GM23338 (cell line): ENCODE measurements around the gene EPS8L2. TPM values are rescaled to one million over a fixed set of nuclear protein-coding genes. Genes with fewer than 3 reads are reported as not detected.

Experiments used
- ATAC-seq: fragments of 200-7000 bp; cut with Tn5 transposase; 3 replicates; pipeline ENCODE4 v1.9.1; 2020
- DNase-seq: peaks from one replicate; pipeline ENCODE4 v3.0.0-alpha.2; 2015; ENCODE audit warnings: low spot score
- H2AFZ ChIP-seq: fragments of 200-600 bp; sonication (generic); 2 replicates; pipeline ENCODE4 v1.8.0; 2016; ENCODE audit warnings: antibody characterized with exemption, mild to moderate bottlenecking, moderate library complexity
- H3F3A ChIP-seq: fragments of 200-600 bp; sonication (generic); replicated peaks from 2 replicates; pipeline ENCODE4 v1.8.0; 2017; ENCODE audit warnings: antibody characterized with exemption, mixed run types, low read depth
- H3K27ac ChIP-seq: fragments of 200-600 bp; sonication (generic); 2 replicates; pipeline ENCODE4 v1.6.1; 2016; ENCODE audit warnings: low read depth
- H3K27me3 ChIP-seq: fragments of 200-600 bp; sonication (generic); 2 replicates; pipeline ENCODE4 v1.8.0; 2016; ENCODE audit warnings: mild to moderate bottlenecking, mixed run types, moderate library complexity; ENCODE audit not compliant: insufficient read depth
- H3K36me3 ChIP-seq: fragments of 200-600 bp; sonication (generic); 2 replicates; pipeline ENCODE4 v1.8.0; 2016; ENCODE audit warnings: mild to moderate bottlenecking; ENCODE audit not compliant: insufficient read depth
- H3K4me1 ChIP-seq: fragments of 200-600 bp; sonication (generic); 2 replicates; pipeline ENCODE4 v1.8.0; 2016; ENCODE audit warnings: mild to moderate bottlenecking, moderate library complexity; ENCODE audit not compliant: insufficient read depth
- H3K4me2 ChIP-seq: fragments of 200-600 bp; sonication (generic); 2 replicates; pipeline ENCODE4 v1.7.1; 2017; ENCODE audit warnings: mixed run types
- H3K4me3 ChIP-seq: fragments of 200-600 bp; sonication (generic); 2 replicates; pipeline ENCODE4 v1.6.1; 2016; ENCODE audit warnings: mixed run types
- H3K79me2 ChIP-seq: fragments of 200-600 bp; sonication (generic); replicated peaks from 2 replicates; pipeline ENCODE4 v1.8.0; 2017; ENCODE audit warnings: mild to moderate bottlenecking; ENCODE audit not compliant: insufficient read depth
- H3K9me2 ChIP-seq: fragments of 200-600 bp; sonication (generic); 2 replicates; pipeline ENCODE4 v1.8.0; 2017; ENCODE audit not compliant: insufficient read depth
- H4K20me1 ChIP-seq: fragments of 200-600 bp; sonication (generic); replicated peaks from 2 replicates; pipeline ENCODE4 v1.8.0; 2017; ENCODE audit warnings: mild to moderate bottlenecking; ENCODE audit not compliant: insufficient read depth
- H3K27ac Mint-ChIP-seq: 2 replicates; pipeline ENCODE4 v1.8.0; 2020; ENCODE audit warnings: inconsistent platforms, mild to moderate bottlenecking, moderate library complexity, mixed read lengths
- H3K27me3 Mint-ChIP-seq: 3 replicates; pipeline ENCODE4 v1.8.0; 2022; ENCODE audit warnings: low read depth, mild to moderate bottlenecking, moderate library complexity, mixed read lengths, inconsistent platforms; ENCODE audit not compliant: insufficient read depth, poor library complexity
- H3K36me3 Mint-ChIP-seq: 3 replicates; pipeline ENCODE4 v1.8.0; 2021; ENCODE audit warnings: low read depth, mild to moderate bottlenecking, inconsistent platforms, moderate library complexity, mixed read lengths
- H3K4me1 Mint-ChIP-seq: 3 replicates; pipeline ENCODE4 v1.8.0; 2020; ENCODE audit warnings: mild to moderate bottlenecking, inconsistent platforms, mixed read lengths
- H3K4me3 Mint-ChIP-seq: 3 replicates; pipeline ENCODE4 v1.8.0; 2021; ENCODE audit warnings: moderate library complexity, mild to moderate bottlenecking, inconsistent platforms, mixed read lengths
- H3K9me3 Mint-ChIP-seq: 3 replicates; pipeline ENCODE4 v1.8.0; 2020; ENCODE audit warnings: moderate library complexity, mild to moderate bottlenecking, inconsistent platforms, mixed read lengths
- CREB1 ChIP-seq: fragments of 250-450 bp; sonication (Bioruptor Pico); IDR thresholded peaks from 2 replicates; pipeline ENCODE4 v1.5.0; 2020; ENCODE audit warnings: low read depth, mild to moderate bottlenecking, moderate library complexity
- CTCF ChIP-seq, 2 experiments: fragments of 200-600 bp in 1 of 2; sonication (generic) in 1 of 2; conservative IDR thresholded peaks; 2 replicates each; pipeline versions ENCODE4 v1.5.1 to v1.6.1; 2016 to 2017; ENCODE audit warnings: antibody characterized with exemption in 2 of 2, low read depth in 2 of 2, mild to moderate bottlenecking in 2 of 2, moderate library complexity in 1 of 2
- EZH2phosphoT487 ChIP-seq: fragments of 200-600 bp; sonication (generic); IDR thresholded peaks from one replicate; pipeline ENCODE4 v1.8.1; 2018; ENCODE audit warnings: antibody characterized with exemption; ENCODE audit not compliant: unreplicated experiment
- JUNB ChIP-seq: IDR thresholded peaks from one replicate; pipeline ENCODE4 v1.6.1; 2016; ENCODE audit warnings: antibody characterized with exemption; ENCODE audit not compliant: unreplicated experiment
- NANOG ChIP-seq: IDR thresholded peaks from 2 replicates; pipeline ENCODE4 v1.6.1; 2016; ENCODE audit warnings: antibody characterized with exemption, borderline replicate concordance
- STAT1 ChIP-seq: IDR thresholded peaks from one replicate; pipeline ENCODE4 v1.6.1; 2016; ENCODE audit warnings: antibody characterized with exemption; ENCODE audit not compliant: unreplicated experiment
- polyA plus RNA-seq: library from polyadenylated mRNA; unstranded; fragments of >200 nt; fragmentation: Nextera tagmentation; extraction: Ambion mirVana; gene quantifications from 2 replicates; pipeline ENCODE4 v1.2.1, GENCODE V29; 2016
- total RNA-seq: library from RNA; depleted of rRNA; stranded (reverse); fragments of >200 nt; shearing (Covaris generic); gene quantifications from 2 replicates; pipeline ENCODE4 v1.2.3, GENCODE V29; 2014
- TF ChIP-seq, protein P1 (sequence below): fragments of 250-450 bp; sonication (Bioruptor Pico); IDR thresholded peaks from 2 replicates; pipeline ENCODE4 v1.5.0; 2020; ENCODE audit warnings: mild to moderate bottlenecking, moderate library complexity

The EPS8L2 gene
- total and polyA plus RNA-seq, 2 experiments from 2014 or later = 38.7 to 59.4 TPM

- Histone ChIP-seq H3K4me1 (no peaks in the 10 kb centered on the region), H3F3A (peaks cover 14% of the 10 kb centered on the region; the same call in 1 of the 2 replicates), H2AFZ (no peak overlapping the region), H3K36me3 (peaks cover 20% of the 10 kb centered on the region), H3K4me2 (no peak overlapping the region), H3K27ac (no peak overlapping the region), H3K79me2 (no peaks in the 10 kb centered on the region; the same call in 1 of the 2 replicates), H3K9me2 (no peaks in the 10 kb centered on the region), H4K20me1 (peaks cover 4% of the 10 kb centered on the region; the same call in 1 of the 2 replicates), H3K4me3 (no peak overlapping the region), H3K27me3 (no peaks in the 10 kb centered on the region)
- Mint-ChIP-seq H3K4me1 (no peaks in the 10 kb centered on the region), H3K4me3 (no peak overlapping the region), H3K36me3 (peaks cover 46% of the 10 kb centered on the region), H3K27me3 (no peaks in the 10 kb centered on the region), H3K9me3 (no peaks in the 10 kb centered on the region), H3K27ac (no peak overlapping the region; the same call in 1 of the 2 replicates)
- TF ChIP-seq CREB1 (CRISPR knock-in tag) = no peak
- DNase-seq (no peak), ATAC-seq (no peak)
Observed at GRCh38 chr11:674406-674805, 31.6 kb upstream of the EPS8L2 start.

DNA sequence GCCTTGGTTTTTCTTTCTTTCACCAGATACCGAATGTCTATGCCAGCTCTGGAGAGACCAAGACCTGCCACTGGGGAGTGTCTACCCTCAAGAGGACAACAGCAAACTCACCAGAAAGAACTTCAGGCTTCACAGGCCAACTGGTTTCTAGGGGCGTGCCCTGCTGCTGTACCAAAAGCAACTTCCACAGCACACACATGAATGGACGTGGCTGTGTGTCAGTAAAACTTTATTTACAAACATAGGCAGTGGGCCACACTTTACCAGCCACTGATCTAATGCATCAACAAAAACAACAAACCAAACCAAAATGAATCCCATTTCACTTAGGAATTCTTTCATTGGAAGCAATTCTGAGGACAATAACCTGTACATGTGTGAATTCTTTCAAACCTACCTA is 27.7 kb upstream of the EPS8L2 start:
- Histone ChIP-seq H3F3A (peaks cover 24% of the 10 kb centered on the region; the same call in 1 of the 2 replicates), H2AFZ (no peak overlapping the region), H3K4me2 (no peak overlapping the region), H3K27ac (no peak overlapping the region), H3K27me3 (no peaks in the 10 kb centered on the region), H3K4me3 (no peak overlapping the region), H3K79me2 (no peaks in the 10 kb centered on the region; the same call in 1 of the 2 replicates), H3K4me1 (peaks cover under 1% of the 10 kb centered on the region; the same call in 1 of the 2 replicates), H3K36me3 (peaks cover 19% of the 10 kb centered on the region), H3K9me2 (no peaks in the 10 kb centered on the region), H4K20me1 (no peaks in the 10 kb centered on the region; the same call in 1 of the 2 replicates)
- Mint-ChIP-seq H3K27ac (no peak overlapping the region), H3K27me3 (no peaks in the 10 kb centered on the region), H3K9me3 (no peaks in the 10 kb centered on the region), H3K4me3 (no peak overlapping the region), H3K36me3 (peaks cover 69% of the 10 kb centered on the region), H3K4me1 (peaks cover 4% of the 10 kb centered on the region)
- ATAC-seq = no peak
- TF ChIP-seq CTCF (conservative IDR thresholded peaks at IDR 0.05; ENCODE audit: low read depth in 2 of 2) (no peak), EZH2phosphoT487 (no peak), STAT1 (no peak), CREB1 (CRISPR knock-in tag) (no peak), JUNB (no peak), NANOG (no peak)
- TF ChIP-seq, protein P1, sequence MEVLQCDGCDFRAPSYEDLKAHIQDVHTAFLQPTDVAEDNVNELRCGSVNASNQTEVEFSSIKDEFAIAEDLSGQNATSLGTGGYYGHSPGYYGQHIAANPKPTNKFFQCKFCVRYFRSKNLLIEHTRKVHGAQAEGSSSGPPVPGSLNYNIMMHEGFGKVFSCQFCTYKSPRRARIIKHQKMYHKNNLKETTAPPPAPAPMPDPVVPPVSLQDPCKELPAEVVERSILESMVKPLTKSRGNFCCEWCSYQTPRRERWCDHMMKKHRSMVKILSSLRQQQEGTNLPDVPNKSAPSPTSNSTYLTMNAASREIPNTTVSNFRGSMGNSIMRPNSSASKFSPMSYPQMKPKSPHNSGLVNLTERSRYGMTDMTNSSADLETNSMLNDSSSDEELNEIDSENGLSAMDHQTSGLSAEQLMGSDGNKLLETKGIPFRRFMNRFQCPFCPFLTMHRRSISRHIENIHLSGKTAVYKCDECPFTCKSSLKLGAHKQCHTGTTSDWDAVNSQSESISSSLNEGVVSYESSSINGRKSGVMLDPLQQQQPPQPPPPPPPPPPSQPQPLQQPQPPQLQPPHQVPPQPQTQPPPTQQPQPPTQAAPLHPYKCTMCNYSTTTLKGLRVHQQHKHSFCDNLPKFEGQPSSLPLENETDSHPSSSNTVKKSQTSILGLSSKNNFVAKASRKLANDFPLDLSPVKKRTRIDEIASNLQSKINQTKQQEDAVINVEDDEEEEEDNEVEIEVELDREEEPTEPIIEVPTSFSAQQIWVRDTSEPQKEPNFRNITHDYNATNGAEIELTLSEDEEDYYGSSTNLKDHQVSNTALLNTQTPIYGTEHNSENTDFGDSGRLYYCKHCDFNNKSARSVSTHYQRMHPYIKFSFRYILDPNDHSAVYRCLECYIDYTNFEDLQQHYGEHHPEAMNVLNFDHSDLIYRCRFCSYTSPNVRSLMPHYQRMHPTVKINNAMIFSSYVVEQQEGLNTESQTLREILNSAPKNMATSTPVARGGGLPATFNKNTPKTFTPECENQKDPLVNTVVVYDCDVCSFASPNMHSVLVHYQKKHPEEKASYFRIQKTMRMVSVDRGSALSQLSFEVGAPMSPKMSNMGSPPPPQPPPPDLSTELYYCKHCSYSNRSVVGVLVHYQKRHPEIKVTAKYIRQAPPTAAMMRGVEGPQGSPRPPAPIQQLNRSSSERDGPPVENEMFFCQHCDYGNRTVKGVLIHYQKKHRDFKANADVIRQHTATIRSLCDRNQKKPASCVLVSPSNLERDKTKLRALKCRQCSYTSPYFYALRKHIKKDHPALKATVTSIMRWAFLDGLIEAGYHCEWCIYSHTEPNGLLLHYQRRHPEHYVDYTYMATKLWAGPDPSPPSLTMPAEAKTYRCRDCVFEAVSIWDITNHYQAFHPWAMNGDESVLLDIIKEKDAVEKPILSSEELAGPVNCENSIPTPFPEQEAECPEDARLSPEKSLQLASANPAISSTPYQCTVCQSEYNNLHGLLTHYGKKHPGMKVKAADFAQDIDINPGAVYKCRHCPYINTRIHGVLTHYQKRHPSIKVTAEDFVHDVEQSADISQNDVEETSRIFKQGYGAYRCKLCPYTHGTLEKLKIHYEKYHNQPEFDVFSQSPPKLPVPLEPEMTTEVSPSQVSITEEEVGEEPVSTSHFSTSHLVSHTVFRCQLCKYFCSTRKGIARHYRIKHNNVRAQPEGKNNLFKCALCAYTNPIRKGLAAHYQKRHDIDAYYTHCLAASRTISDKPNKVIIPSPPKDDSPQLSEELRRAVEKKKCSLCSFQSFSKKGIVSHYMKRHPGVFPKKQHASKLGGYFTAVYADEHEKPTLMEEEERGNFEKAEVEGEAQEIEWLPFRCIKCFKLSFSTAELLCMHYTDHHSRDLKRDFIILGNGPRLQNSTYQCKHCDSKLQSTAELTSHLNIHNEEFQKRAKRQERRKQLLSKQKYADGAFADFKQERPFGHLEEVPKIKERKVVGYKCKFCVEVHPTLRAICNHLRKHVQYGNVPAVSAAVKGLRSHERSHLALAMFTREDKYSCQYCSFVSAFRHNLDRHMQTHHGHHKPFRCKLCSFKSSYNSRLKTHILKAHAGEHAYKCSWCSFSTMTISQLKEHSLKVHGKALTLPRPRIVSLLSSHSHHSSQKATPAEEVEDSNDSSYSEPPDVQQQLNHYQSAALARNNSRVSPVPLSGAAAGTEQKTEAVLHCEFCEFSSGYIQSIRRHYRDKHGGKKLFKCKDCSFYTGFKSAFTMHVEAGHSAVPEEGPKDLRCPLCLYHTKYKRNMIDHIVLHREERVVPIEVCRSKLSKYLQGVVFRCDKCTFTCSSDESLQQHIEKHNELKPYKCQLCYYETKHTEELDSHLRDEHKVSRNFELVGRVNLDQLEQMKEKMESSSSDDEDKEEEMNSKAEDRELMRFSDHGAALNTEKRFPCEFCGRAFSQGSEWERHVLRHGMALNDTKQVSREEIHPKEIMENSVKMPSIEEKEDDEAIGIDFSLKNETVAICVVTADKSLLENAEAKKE (CRISPR knock-in tag) = no peak
- DNase-seq = no peak
